T-helper 2 cell treated with Interferon-gamma antibody and Interleukin-4, amounts not matched to agents 5 μg/mL and 100 μg/mL, for 36 hours (primary cell): Measurements from ENCODE around the gene WNK2.

Source experiments
- DNase-seq: peaks from one replicate; pipeline ENCODE4 v3.0.0; 2021; ENCODE audit warnings: low spot score
- H3K27ac Mint-ChIP-seq: one replicate; pipeline ENCODE4 v1.8.0; 2021; ENCODE audit warnings: mild to moderate bottlenecking, mixed read lengths
- H3K27me3 Mint-ChIP-seq: one replicate; pipeline ENCODE4 v1.8.0; 2021; ENCODE audit warnings: low read depth, mixed read lengths
- H3K36me3 Mint-ChIP-seq: one replicate; pipeline ENCODE4 v1.8.0; 2021; ENCODE audit warnings: low read depth, mixed read lengths
- H3K4me1 Mint-ChIP-seq: one replicate; pipeline ENCODE4 v1.8.0; 2021; ENCODE audit warnings: low read depth, mixed read lengths
- H3K4me3 Mint-ChIP-seq: one replicate; pipeline ENCODE4 v1.8.0; 2022; ENCODE audit warnings: mild to moderate bottlenecking, moderate library complexity, mixed read lengths
- H3K9me3 Mint-ChIP-seq: one replicate; pipeline ENCODE4 v1.8.0; 2021; ENCODE audit warnings: mixed read lengths

Gene WNK2

DNA sequence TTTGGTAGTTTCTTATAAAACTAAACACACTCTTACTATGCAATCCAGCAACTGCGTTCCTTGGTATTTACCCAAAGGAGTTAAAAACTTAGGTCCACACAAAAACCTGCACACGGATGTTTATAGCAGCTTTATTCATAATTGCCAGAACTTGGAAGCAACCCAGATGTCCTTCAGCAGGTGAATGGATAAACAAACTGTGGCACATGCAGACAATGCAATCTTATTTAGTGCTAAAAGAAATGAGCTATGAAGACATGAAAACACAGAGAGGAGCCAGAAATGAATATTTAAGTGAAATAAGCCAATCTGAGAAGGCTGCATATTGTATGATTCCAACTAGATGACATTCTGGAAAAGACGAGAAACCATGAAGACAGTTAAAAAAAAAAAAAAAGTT, 10.7 kb downstream of the WNK2 start:
- no peak overlapping the region for H3K27ac Mint-ChIP-seq
- H3K27me3 Mint-ChIP-seq, result peaks cover 9% of the 10 kb centered on the region

DNA sequence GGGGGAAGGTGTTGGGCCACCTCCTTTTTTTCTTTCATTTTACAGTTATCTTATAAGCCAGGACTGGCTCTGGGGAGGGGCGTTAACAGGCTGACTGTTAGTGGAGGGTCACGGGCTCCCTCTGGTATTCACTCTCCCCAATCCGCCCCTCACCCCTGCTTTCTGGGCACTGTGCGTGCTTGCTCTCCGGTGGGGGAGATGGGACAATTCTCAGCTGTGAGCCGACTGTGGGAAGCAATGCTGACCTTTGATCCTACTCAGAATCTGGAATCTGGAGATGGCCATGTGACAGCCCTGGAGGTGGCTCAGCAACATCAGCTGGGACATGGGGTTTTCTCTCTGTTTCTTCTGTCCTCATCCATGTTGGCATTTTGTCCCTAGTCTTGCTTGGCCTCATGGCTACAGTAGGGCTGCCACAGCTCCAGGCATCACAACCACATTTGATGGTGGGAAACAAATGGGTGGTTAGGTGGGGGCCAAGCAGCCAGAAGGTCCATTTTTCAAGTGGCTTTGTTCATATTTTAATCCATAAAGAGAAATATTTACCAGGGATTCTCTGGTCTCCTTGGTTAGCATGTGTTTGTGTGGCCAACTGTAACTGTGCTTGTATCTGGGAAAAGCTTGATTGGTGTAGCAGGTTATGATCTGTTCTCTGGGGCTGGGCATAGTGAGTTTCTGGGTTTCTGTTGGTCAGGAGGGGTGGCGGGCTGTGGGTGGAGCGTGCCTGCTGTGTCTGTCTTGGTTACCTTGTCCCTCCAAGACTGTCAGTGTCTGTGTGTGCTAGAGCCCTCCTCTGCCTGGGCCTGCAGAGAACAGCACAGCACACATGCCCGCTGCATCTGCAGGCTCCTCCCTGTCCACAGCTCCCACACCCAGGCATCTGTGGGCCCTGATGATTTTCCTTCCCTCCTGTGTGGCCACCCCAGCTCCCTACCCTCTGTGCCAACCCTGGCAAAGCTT, 12.4 kb downstream of the WNK2 start:
- Mint-ChIP-seq H3K27ac (no peak overlapping the region), H3K27me3 (peaks cover 9% of the 10 kb centered on the region), H3K9me3 (no peaks in the 10 kb centered on the region), H3K4me1 (peaks cover 3% of the 10 kb centered on the region), H3K36me3 (no peaks in the 10 kb centered on the region), H3K4me3 (no peak overlapping the region)
- DNase-seq, result no peak

More for the DNA sequence above, 10.7 kb downstream of the WNK2 start:
- H3K36me3 Mint-ChIP-seq, result no peaks in the 10 kb centered on the region
- no peak overlapping the region for H3K4me3 Mint-ChIP-seq
- no peaks in the 10 kb centered on the region for H3K9me3 Mint-ChIP-seq
- DNase-seq, result no peak
- peaks cover 3% of the 10 kb centered on the region for H3K4me1 Mint-ChIP-seq

DNA sequence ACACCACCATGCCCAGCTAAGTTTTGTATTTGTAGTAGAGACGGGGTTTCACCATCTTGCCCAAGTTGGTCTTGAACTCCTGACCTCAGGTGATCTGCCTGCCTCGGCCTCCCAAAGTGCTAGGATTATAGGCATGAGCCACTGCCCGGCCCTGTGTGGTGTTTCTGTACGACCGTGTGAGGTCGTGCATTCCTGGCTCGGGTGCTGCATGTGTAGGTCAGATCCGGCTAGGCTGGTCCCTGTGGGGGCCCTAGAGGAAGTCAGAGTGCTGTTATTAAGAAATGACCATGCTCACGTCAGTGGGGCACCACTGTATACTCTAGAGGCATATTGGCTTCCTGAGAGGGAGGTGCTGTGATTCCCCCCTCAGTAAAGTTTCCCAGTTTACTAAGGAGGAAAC, 13.7 kb downstream of the WNK2 start:
- Mint-ChIP-seq H3K4me1 (peaks cover 3% of the 10 kb centered on the region), H3K27me3 (peaks cover 9% of the 10 kb centered on the region), H3K4me3 (no peak overlapping the region), H3K27ac (no peak overlapping the region), H3K36me3 (no peaks in the 10 kb centered on the region), H3K9me3 (no peaks in the 10 kb centered on the region)
- DNase-seq, result no peak

DNA sequence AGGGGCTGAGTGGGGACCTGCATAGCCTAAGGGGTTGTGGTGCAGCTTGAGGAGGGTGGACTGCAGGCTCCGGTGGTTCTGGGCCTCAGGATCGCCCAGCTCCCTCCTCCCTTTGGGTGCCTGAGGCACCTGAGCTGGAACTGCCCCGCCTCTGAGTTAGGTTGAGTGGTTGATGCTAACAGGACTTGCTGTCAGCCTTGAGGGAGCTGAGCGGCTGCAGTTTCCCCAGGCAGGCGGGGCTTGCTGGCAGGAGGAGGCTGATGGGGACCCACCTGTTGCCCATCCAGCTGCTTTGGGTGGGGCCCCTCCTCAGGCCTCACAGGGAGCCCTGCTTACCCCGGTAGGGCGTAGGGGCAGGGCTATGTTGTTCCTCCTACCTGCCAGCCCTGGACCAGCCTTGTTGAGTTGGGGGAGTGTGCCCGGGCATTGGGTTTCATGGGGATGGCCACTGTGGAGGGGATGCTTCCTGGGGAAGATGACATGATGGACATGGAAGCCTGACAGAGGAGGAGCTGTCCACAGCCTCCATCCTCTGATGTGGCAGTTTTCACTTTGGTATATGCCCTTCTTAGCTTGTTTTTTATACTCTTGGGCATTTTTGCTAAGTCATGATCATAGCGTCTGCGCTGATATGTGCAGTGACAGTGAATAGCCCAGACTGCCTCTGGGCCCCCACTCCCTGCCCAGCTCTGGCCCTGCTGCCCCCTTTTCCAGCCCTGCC, 14.3 kb downstream of the WNK2 start:
- no peak overlapping the region for H3K4me3 Mint-ChIP-seq
- H3K4me1 Mint-ChIP-seq, result peaks cover 3% of the 10 kb centered on the region
- no peaks in the 10 kb centered on the region for H3K9me3 Mint-ChIP-seq
- no peak for DNase-seq
- H3K27ac Mint-ChIP-seq, result no peak overlapping the region
- no peaks in the 10 kb centered on the region for H3K36me3 Mint-ChIP-seq
- H3K27me3 Mint-ChIP-seq, result peaks cover 9% of the 10 kb centered on the region

DNA sequence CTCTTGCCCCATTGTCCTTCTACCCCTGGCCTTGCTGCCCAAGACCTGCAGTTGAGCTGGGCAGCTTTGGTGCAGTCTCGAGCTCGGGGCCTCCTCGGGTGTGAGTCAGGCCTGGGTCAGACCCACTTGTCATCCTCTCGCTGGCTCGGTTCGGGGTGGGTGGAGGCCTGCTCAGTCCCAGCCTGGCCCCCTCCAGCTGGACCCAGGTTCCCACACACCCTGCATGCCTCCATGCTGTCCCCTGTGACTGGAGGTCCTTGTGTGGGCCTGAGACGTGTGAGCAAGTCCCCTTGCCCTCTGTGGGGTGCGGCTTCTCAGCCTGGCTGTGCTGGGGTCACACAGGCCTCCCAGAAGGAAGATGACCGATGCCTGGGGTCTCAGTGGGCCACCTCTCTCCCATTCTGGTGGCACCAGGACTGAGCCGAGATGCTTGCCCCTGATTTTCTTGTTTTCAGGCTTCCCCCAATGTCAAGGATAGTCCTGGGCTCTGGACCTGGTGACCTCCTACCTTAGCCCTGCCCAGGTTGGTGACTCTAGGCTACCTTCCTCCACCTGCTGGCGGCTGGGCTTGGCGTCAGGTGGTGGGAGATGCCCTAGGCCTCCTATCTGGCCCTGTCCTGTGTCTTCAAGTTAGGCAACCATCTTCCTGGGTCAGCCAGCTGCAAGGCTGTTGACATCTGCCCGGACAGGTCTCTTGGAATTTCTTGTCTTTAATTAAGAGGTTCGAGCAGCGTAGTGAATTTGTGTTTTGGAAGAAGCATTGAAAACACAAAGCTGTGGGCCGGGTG, 15.1 kb downstream of the WNK2 start:
- no peaks in the 10 kb centered on the region for H3K36me3 Mint-ChIP-seq
- H3K9me3 Mint-ChIP-seq, result no peaks in the 10 kb centered on the region

DNA sequence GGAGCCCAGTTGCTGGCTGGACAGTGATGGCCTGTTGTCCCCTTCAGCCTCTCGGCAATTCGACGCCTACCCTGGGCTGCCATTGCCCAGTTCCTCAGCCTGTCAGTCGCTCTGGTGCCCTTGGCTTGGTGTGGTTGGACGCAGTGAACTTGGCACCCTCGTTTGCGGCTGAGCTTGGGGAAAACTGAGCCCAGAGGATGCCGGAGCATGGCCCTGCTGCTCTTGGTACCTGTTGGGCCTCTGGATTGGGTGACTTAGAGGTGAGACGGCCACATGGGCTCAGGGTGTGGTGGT, 16.5 kb downstream of the WNK2 start:
- DNase-seq, result no peak
- Mint-ChIP-seq H3K9me3 (no peaks in the 10 kb centered on the region), H3K4me3 (no peak overlapping the region), H3K36me3 (no peaks in the 10 kb centered on the region), H3K27ac (no peak overlapping the region), H3K4me1 (peaks cover 3% of the 10 kb centered on the region), H3K27me3 (peaks cover 2% of the 10 kb centered on the region)

More for the DNA sequence above, 15.1 kb downstream of the WNK2 start:
- H3K27ac Mint-ChIP-seq, result no peak overlapping the region
- peaks cover 3% of the 10 kb centered on the region for H3K4me1 Mint-ChIP-seq
- no peak overlapping the region for H3K4me3 Mint-ChIP-seq
- peaks cover 6% of the 10 kb centered on the region for H3K27me3 Mint-ChIP-seq
- no peak for DNase-seq

DNA sequence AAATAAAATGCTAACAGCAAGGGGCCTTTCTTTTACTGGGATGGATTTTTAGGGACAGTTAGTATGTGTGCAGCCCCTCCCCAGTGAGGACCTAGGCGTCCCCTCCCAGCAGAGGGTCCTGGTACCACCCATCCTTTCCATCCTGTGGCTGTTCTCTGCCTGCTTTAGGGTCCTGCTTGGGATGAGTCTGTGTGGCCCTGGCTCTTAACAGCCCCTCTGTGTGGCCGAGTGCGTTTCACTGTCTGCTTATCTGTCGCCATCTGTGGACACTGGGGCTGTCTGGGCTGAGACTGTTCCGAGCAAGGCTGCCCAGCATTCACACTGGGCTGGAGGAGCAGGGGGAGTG, 17.0 kb downstream of the WNK2 start:
- Mint-ChIP-seq H3K27ac (no peak overlapping the region), H3K9me3 (no peaks in the 10 kb centered on the region), H3K4me1 (no peaks in the 10 kb centered on the region), H3K4me3 (no peak overlapping the region), H3K36me3 (no peaks in the 10 kb centered on the region), H3K27me3 (no peaks in the 10 kb centered on the region)
- no peak for DNase-seq

DNA sequence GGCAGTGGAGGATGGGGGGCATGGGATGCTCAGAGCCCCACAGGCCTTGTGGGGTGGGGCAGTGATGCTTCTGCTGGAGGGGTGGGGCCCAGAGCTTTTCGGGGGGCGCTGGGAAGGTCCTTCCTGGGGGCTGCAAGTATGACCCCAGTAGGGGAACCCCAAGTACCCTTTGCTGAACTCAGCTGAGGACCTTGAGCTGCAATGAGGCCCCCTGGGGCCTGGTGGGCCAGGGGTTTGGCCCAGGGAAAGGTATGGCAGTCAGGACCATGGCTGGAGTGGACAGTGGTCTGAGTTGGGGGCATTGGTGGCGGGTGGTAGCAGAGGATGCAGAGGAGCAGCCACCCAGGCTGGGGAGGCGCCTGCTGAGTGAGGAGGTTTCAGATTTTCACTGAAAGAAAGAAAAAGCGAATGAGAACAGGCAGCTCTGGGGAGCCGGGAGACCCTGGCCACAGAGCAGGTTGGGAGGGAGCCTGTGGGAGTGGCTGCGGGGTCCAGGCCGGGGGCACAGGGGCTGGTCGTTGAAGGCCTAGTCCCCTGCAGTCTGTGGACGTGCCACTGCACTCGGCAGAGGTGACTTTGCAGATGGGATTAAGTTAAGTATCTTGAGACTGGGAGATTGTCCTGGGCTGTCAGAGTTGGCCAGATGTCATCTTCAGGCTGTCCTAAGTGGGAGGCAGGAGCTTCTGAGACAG, 19.2 kb downstream of the WNK2 start:
- H3K36me3 Mint-ChIP-seq, result no peaks in the 10 kb centered on the region
- no peaks in the 10 kb centered on the region for H3K4me1 Mint-ChIP-seq
- no peaks in the 10 kb centered on the region for H3K9me3 Mint-ChIP-seq
- no peak overlapping the region for H3K27ac Mint-ChIP-seq
- DNase-seq, result no peak
- H3K27me3 Mint-ChIP-seq, result no peaks in the 10 kb centered on the region
- no peak overlapping the region for H3K4me3 Mint-ChIP-seq

DNA sequence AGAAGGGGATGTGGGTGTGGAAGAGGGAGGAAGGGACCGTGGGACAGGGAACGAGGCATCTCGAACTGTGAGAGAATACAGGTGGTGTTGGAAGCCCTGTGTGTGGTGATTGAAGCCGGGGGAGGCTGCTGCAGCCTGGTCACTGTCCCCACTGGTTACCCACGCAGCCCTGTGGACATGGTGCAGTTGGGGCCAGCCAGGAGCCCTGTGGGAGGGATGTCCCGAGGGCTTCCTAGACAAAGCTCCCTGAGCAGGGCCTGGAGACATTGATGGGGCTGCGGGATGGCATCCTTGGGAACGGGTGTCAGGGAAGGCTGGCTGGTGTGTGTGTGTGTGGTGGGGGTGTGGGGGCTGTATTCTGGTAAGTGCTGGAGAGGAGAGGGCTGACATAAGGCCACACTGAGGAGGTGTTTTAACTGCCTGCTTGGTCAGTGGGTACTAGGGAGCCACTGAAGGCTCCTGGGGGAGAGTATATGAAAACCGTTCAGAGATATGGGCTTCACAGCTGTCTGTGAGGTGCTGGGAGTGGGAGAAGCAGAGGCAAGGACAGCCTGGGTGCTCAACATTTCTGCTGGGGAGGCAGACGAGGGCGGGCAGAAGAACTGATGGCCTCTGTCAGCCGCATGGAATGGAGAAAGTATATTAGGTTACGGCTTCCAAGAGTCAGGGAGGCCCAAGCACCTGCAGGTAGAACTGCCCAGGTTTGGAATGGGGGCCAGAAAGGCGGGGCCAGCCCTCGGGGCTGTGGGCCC, 20.0 kb downstream of the WNK2 start:
- no peak for DNase-seq
- no peak overlapping the region for H3K4me3 Mint-ChIP-seq
- H3K36me3 Mint-ChIP-seq, result no peaks in the 10 kb centered on the region
- H3K9me3 Mint-ChIP-seq, result peaks cover 7% of the 10 kb centered on the region
- no peaks in the 10 kb centered on the region for H3K27me3 Mint-ChIP-seq
- no peak overlapping the region for H3K27ac Mint-ChIP-seq
- H3K4me1 Mint-ChIP-seq, result no peaks in the 10 kb centered on the region

DNA sequence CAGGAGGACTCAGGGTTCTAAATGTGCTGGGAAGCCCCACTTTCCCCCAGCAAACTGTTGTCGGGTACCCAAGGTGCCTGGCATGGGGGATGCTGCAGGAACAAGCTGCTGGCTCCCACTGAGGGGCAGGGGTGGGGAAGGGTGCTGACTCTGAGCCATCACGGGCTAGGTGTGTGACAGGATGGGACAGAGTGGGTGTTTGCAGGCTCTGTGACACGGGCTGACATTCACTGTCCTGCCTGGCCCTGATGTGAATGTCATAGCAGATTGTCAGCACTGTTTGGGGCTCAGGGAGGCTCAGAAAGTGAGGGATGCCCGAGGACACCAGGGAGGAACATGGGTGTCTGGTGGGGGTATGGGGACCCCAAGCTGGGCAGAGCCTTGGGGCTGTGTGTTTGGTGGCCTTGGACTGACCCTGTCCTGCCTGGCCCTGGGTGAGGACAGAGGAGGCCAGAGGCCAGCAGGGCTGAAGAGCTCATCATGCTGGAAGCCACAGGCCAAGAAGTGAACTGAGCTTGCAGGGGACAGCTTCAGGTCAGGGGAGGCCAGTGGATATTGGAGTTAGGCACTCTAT, 20.6 kb downstream of the WNK2 start:
- peaks cover 7% of the 10 kb centered on the region for H3K9me3 Mint-ChIP-seq

DNA sequence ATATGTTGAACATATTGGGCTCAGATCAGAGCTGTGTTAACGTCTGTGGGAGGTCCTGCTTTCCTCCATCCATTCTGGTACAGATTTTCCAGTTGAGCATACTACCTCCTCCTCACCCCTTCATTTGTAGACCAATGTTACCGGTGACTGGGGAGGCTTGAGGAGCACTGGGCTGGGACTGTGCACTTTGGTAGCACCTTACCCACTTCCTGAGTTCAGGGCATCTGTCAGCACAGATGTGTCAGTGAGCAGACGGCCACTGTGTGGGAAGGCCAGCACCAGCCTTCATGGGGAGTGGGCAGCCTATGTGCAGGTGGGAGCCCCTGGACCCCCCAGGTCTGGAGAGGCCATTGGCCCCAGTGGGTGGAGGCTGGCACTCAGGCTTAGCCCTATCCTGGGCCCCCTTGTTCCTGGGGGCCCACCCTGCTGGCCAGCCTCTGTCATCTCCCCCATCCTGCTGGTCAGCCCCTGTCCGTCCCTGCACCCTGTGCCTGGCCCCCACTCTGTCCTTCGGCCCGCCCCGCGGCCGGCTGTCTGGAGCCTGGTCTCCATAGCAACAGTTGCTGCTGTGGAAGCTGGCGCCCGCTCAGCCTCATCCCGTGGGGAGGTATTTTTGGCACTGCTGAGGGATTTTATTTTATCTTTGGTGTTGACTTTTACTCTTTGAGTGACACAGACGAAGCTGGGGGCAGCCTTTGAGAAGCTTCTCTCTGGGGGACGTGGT, 21.3 kb downstream of the WNK2 start:
- H3K4me3 Mint-ChIP-seq, result no peak overlapping the region
- H3K9me3 Mint-ChIP-seq, result peaks cover 7% of the 10 kb centered on the region
- no peak overlapping the region for H3K27ac Mint-ChIP-seq
- no peaks in the 10 kb centered on the region for H3K4me1 Mint-ChIP-seq
- H3K36me3 Mint-ChIP-seq, result no peaks in the 10 kb centered on the region
- H3K27me3 Mint-ChIP-seq, result no peaks in the 10 kb centered on the region
- no peak for DNase-seq

More for the DNA sequence above, 20.6 kb downstream of the WNK2 start:
- H3K27ac Mint-ChIP-seq, result no peak overlapping the region
- H3K4me1 Mint-ChIP-seq, result no peaks in the 10 kb centered on the region
- no peak overlapping the region for H3K4me3 Mint-ChIP-seq
- no peaks in the 10 kb centered on the region for H3K27me3 Mint-ChIP-seq
- DNase-seq, result no peak
- H3K36me3 Mint-ChIP-seq, result no peaks in the 10 kb centered on the region

DNA sequence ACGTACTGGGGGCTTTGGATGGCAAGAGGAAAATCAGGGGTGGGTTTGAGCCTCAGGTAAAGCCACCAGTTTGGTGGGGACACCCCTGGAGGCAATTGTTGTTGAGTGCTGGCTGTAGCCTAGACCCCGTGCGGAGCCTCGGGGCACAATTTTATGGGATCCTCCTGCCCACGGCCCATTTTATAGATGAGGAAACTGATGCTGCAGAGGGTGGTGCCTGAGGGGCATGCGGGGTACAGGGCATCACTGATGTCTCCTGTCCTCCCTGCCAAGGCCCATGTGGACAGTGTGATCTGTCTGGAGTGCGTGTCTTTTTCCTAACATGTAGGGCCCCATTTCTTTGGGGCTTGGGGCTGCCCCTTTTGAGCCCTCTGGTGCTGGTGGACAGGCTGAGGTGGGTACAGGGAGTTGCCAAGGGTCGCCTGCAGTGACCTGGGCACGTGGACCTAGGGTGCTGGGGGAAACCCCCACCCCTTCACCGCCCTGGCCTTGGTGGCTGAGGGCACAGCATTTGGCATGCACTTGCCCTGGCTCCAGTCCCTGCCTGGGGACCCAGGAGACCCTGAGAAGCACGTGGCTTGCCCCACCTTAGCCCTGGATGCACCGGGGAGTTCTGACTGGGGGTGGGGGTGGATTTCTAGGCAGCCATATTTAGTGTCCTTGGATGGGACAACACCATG, 22.1 kb downstream of the WNK2 start:
- H3K36me3 Mint-ChIP-seq, result no peaks in the 10 kb centered on the region
- no peaks in the 10 kb centered on the region for H3K4me1 Mint-ChIP-seq
- no peak overlapping the region for H3K27ac Mint-ChIP-seq

More for the DNA sequence above, 22.1 kb downstream of the WNK2 start:
- Mint-ChIP-seq H3K9me3 (peaks cover 7% of the 10 kb centered on the region), H3K27me3 (no peaks in the 10 kb centered on the region), H3K4me3 (no peak overlapping the region)
- no peak for DNase-seq
